Gastrocnemius medialis (tissue), 4 donors: ENCODE results near the gene ADORA2A.

Source experiments
- CTCF ChIP-seq, 5 experiments: fragments of 450-650 bp in 3 of 5; fragments of 200-600 bp in 2 of 5; sonication (generic) in 2 of 5; IDR thresholded peaks in 4 of 5; conservative IDR thresholded peaks in 1 of 5; 1 replicate in 4 of 5; 2 replicates in 1 of 5; pipeline ENCODE4 v1.5.1; 2016 to 2019; ENCODE audit warnings: antibody characterized with exemption in 5 of 5, mild to moderate bottlenecking in 3 of 5, moderate library complexity in 3 of 5
- POLR2A ChIP-seq, 2 donors: fragments of 450-650 bp; IDR thresholded peaks; one replicate each; pipeline ENCODE4 v1.6.1; 2017; ENCODE audit warnings: antibody characterized with exemption in 2 of 2, mild to moderate bottlenecking in 2 of 2, moderate library complexity in 2 of 2

- TF ChIP-seq CTCF (IDR thresholded peaks at IDR 0.05 in 4 of 5, conservative IDR thresholded peaks at IDR 0.05 in 1 of 5) (no peak), POLR2A (IDR thresholded peaks at IDR 0.05) (no peak)
Measured at GRCh38 chr22:24407278-24407665, 20.1 kb upstream of the ADORA2A start.
